NT2/D1 (cell line): ENCODE results near the gene TMEM87A.

ENCODE experiments used
- SUZ12 ChIP-seq: IDR thresholded peaks from 2 replicates; pipeline ENCODE4 v1.6.1; 2011; ENCODE audit not compliant: insufficient read length, insufficient read depth; ENCODE audit errors: extremely low read depth
- YY1 ChIP-seq: IDR thresholded peaks from 2 replicates; pipeline ENCODE4 v1.6.1; 2011; ENCODE audit not compliant: insufficient read length, insufficient read depth
- ZNF274 ChIP-seq: IDR thresholded peaks from 2 replicates; pipeline ENCODE4 v1.6.1; 2011; ENCODE audit warnings: mild to moderate bottlenecking, low read depth, low read length

DNA sequence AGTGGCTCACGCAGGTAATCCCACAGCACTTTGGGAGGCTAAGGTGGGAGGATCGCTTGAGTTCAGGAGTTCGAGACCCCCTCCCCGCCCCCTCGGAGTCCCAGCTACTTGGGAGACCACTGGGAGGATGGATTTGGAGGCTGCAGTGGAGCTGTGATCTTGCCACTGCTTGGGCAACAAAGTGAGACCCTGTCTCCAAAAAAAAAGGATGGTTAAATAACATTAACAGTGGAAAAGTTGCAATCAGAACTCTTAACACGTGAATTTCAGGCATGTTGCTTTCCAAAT lies 1.4 kb upstream of the TMEM87A start:
- TF ChIP-seq ZNF274 = no peak
- TF ChIP-seq YY1 = no peak
- no peak for TF ChIP-seq SUZ12
